Mononuclear cell (primary cell): ENCODE data around the gene ATP7B. TPM values are rescaled to one million over a fixed set of nuclear protein-coding genes. Genes with fewer than 3 reads are reported as not detected.

Source experiments
- H3K27me3 ChIP-seq: 2 replicates; pipeline ENCODE4 v1.6.0; 2011; ENCODE audit warnings: low read length, control low read depth; ENCODE audit not compliant: insufficient read depth
- H3K4me1 ChIP-seq: 2 replicates; pipeline ENCODE4 v1.5.1; 2011; ENCODE audit warnings: mild to moderate bottlenecking, low read length, control low read depth; ENCODE audit not compliant: insufficient read depth
- H3K4me3 ChIP-seq: 2 replicates; pipeline ENCODE4 v1.5.1; 2011; ENCODE audit warnings: mild to moderate bottlenecking, low read length, moderate library complexity
- H3K9me3 ChIP-seq: 2 replicates; pipeline ENCODE4 v1.5.1; 2011; ENCODE audit warnings: low read depth, mild to moderate bottlenecking, control low read depth, low read length
- total RNA-seq: library from RNA; depleted of rRNA; stranded (reverse); fragments of >200 nt; gene quantifications from one replicate; pipeline ENCODE4 v1.2.3, GENCODE V29; 2012

ATP7B gene
- total RNA-seq, 1 donor, result 0.21 TPM

- Histone ChIP-seq H3K9me3 (no peaks in the 10 kb centered on the region), H3K27me3 (no peaks in the 10 kb centered on the region), H3K4me3 (no peak overlapping the region), H3K4me1 (no peaks in the 10 kb centered on the region)
Observed at GRCh38 chr13:51892657-51893056, 118.6 kb downstream of the ATP7B start.

DNA sequence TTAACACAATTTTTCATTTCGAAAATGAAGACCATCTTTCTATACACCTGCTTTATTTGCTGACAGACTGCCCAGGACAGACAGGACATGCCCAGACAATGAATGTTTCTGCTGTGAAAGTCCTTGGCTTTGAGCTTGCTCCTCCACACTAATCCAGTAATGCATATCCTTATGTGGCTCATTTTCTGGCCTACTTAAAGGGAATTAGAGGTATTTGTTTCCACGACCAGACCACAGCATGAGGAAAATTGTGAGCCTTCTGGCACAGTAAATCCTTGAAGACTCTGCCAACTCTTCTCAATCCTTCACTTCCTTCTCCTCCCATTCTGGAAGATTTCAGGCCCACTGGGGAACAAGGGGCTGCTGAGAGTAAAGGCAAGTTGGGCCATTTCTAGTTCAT lies 123.8 kb downstream of the ATP7B start:
- no peak overlapping the region for H3K4me3 ChIP-seq
- H3K27me3 ChIP-seq, result no peaks in the 10 kb centered on the region
- no peaks in the 10 kb centered on the region for H3K9me3 ChIP-seq
- no peaks in the 10 kb centered on the region for H3K4me1 ChIP-seq

- Histone ChIP-seq H3K4me3 (no peak overlapping the region), H3K4me1 (no peaks in the 10 kb centered on the region), H3K27me3 (no peaks in the 10 kb centered on the region), H3K9me3 (no peaks in the 10 kb centered on the region)
Observed at GRCh38 chr13:51885651-51886050, 125.6 kb downstream of the ATP7B start.

GRCh38 chr13:51883226-51883600 lies 128.0 kb downstream of the ATP7B start:
- H3K27me3 ChIP-seq, result no peaks in the 10 kb centered on the region
- no peaks in the 10 kb centered on the region for H3K4me1 ChIP-seq

More at GRCh38 chr13:51883226-51883600, 128.0 kb downstream of the ATP7B start:
- H3K9me3 ChIP-seq, result no peaks in the 10 kb centered on the region
- no peak overlapping the region for H3K4me3 ChIP-seq

Other genes starting within 250 kb of the ATP7B start
- 3.6 TPM for gene DHRS12, start 207.3 kb downstream of the ATP7B start, total RNA-seq
- gene TMEM272, start 166.3 kb downstream of the ATP7B start, total RNA-seq, result 1.0 TPM
- gene CCDC70, start 149.5 kb downstream of the ATP7B start, total RNA-seq, result not detected
- gene ALG11, start 948 bp upstream of the ATP7B start, total RNA-seq, result 21.0 TPM
- 3.6 TPM for gene UTP14C, start 13.2 kb upstream of the ATP7B start, total RNA-seq
- gene NEK5, start 117.6 kb upstream of the ATP7B start, total RNA-seq, result under 0.01 TPM
- gene NEK3, start 148.1 kb upstream of the ATP7B start, total RNA-seq, result 4.2 TPM